Keratinocyte (primary cell): ENCODE results near the gene SHE.

Source experiments
- CTCF ChIP-seq, 3 experiments: IDR thresholded peaks in 1 of 3; conservative IDR thresholded peaks in 1 of 3; optimal IDR thresholded peaks in 1 of 3; 2 replicates in 2 of 3; 3 replicates in 1 of 3; pipeline versions ENCODE3 to v1.5.1; 2011; ENCODE audit warnings: low read length in 3 of 3, mild to moderate bottlenecking in 3 of 3, moderate library complexity in 2 of 3, control low read depth in 1 of 3, inconsistent platforms in 1 of 3; ENCODE audit not compliant: insufficient read depth in 2 of 3; ENCODE audit errors: extremely low read depth in 1 of 3
- EZH2 ChIP-seq: IDR thresholded peaks from one replicate; pipeline ENCODE4 v1.6.1; 2012; ENCODE audit warnings: inconsistent platforms, mild to moderate bottlenecking, low read length, moderate library complexity

- no peak for TF ChIP-seq CTCF (optimal IDR thresholded peaks at IDR 0.05 in 1 of 3, IDR thresholded peaks at IDR 0.05 in 1 of 3, conservative IDR thresholded peaks at IDR 0.05 in 1 of 3; ENCODE audit: extremely low read depth in 1 of 3, insufficient read depth in 2 of 3, low read length in 3 of 3)
- TF ChIP-seq EZH2: no peak
These were observed 36.0 kb downstream of the SHE start for GRCh38 chr1:154466206-154466605.
